IPS DF 6.9 (cell line): Measurements from ENCODE around the gene RAP2C.

ENCODE experiments used
- DNase-seq: peaks from one replicate; pipeline ENCODE4 v3.0.0-alpha.2; 2013; ENCODE audit warnings: low read depth, low spot score
- H3K27ac ChIP-seq: one replicate; pipeline ENCODE4 v1.5.1; 2013; ENCODE audit warnings: low read length, control low read depth
- H3K27me3 ChIP-seq: 2 replicates; pipeline ENCODE4 v1.6.1; 2013; ENCODE audit warnings: mild to moderate bottlenecking, low read length; ENCODE audit not compliant: control insufficient read depth, insufficient read depth
- H3K36me3 ChIP-seq: 2 replicates; pipeline ENCODE4 v1.6.1; 2013; ENCODE audit warnings: low read length; ENCODE audit not compliant: control insufficient read depth, insufficient read depth
- H3K4me1 ChIP-seq: 2 replicates; pipeline ENCODE4 v1.6.1; 2013; ENCODE audit warnings: low read length; ENCODE audit not compliant: control insufficient read depth, insufficient read depth
- H3K4me3 ChIP-seq: 2 replicates; pipeline ENCODE4 v1.5.1; 2013; ENCODE audit warnings: mild to moderate bottlenecking, low read length
- H3K9me3 ChIP-seq: 2 replicates; pipeline ENCODE4 v1.6.1; 2013; ENCODE audit warnings: low read length, inconsistent platforms; ENCODE audit not compliant: control insufficient read depth, insufficient read depth
- WGBS: extraction: QIAGEN DNeasy Blood & Tissue Kit; methylation state at CpG from one replicate; pipeline ENCODE4 v1.1.7; 2013; ENCODE audit warnings: mixed read lengths, missing lambda C conversion rate; ENCODE audit not compliant: insufficient read length, insufficient coverage; 5-methylcytosine and 5-hydroxymethylcytosine counted together

RAP2C gene

GRCh38 chrX:132226169-132226568 lies 6.9 kb upstream of the RAP2C start:
- Histone ChIP-seq H3K9me3 (no peaks in the 10 kb centered on the region), H3K4me3 (no peak overlapping the region), H3K4me1 (no peaks in the 10 kb centered on the region), H3K27ac (no peak overlapping the region), H3K27me3 (no peaks in the 10 kb centered on the region), H3K36me3 (no peaks in the 10 kb centered on the region)
- 100% methylated on average over 1 of the region's 4 CpGs for WGBS
- no peak for DNase-seq

DNA sequence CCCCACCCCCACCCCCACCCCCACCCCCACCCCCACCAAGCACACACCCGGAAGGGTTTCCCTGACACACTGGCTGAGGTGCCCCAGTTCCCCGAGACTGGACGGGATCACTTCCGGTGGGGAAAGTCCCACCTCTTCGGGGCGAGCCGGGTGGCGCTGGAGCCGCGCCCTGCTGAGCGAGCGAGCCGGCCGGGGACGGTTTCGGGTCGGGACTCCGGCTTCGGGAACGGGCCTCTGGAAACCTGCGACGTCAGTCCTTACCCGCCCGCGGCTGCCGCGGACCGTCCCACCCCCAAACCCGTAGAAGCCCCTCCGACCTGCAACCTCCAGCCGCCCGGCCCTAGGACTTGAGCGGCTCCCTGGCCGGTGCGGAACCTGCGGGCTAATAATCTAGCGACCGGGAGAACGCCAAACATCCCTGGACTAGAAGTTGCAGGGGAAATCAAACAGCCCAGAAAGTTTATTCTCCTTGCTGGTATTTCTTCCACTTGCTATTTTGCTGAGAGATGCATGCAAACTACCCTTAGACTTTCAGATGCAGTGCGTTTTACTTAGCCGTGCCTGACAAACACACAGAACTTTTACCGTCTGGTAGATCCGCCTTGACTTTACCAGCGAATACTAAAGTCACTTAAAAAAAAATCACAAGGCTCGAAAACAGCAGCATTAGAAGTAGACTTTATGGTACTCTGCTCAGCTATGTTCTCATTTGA lies 991 bp downstream of the RAP2C start:
- no peaks in the 10 kb centered on the region for H3K36me3 ChIP-seq
- peak overlapping the region; percentile 57; the same call in 1 of the 2 replicates for H3K4me3 ChIP-seq
- no peaks in the 10 kb centered on the region for H3K9me3 ChIP-seq
- no peaks in the 10 kb centered on the region for H3K4me1 ChIP-seq
- H3K27me3 ChIP-seq: no peaks in the 10 kb centered on the region
- no CpG with 5 or more reads among the region's 45 CpGs for WGBS
- H3K27ac ChIP-seq: no peak overlapping the region
- no peak for DNase-seq

- DNase-seq: peak; percentile 29
- peak overlapping the region; percentile 68; the same call in 1 of the 2 replicates for H3K4me3 ChIP-seq
- H3K4me1 ChIP-seq: no peaks in the 10 kb centered on the region
- no peaks in the 10 kb centered on the region for H3K9me3 ChIP-seq
- no peak overlapping the region for H3K27ac ChIP-seq
- H3K27me3 ChIP-seq: no peaks in the 10 kb centered on the region
- WGBS: no CpG with 5 or more reads among the region's 74 CpGs
- no peaks in the 10 kb centered on the region for H3K36me3 ChIP-seq
Measured at GRCh38 chrX:132217203-132218073, 1.8 kb downstream of the RAP2C start.

DNA sequence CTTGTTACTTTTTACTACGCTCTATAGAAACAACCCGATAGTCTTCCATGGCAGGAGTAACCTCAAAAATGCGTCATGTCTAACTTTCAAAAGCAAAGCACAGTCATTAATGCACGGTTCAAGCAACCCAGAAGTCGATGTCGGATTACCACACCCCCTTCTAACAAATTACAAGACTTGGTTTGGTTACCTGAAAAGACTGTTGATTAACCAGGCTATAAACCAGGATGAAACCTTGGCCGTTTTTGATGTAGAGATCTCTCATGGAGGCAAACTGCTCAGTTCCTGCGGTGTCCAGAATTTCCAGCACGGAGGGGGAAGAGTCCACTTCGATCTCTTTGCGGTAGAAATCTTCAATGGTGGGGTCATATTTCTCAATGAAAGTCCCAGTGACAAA lies 2.4 kb downstream of the RAP2C start:
- DNase-seq: no peak
- Histone ChIP-seq H3K9me3 (no peaks in the 10 kb centered on the region), H3K4me1 (no peaks in the 10 kb centered on the region)

DNA sequence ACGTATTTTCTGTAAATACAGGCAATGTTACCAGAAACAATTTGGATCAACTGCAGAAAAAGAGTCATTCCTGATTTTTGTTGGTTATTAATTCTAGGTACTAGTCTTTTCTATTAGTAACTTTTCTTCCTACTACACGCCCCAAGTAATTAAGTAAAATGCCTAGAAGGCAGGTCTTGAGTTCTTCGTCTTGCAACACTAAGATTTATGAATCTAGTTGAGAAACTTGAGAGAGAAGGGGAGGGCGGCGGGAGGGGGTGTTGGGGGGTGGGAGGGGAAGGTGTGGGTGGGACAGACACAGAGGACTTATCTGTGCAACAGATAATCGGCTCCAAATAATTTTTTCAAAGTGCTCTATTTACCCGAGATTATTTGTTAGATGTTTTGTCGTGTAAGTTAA lies 3.0 kb downstream of the RAP2C start:
- WGBS: no CpG with 5 or more reads among the region's 8 CpGs
- Histone ChIP-seq H3K27ac (no peak overlapping the region), H3K4me1 (no peaks in the 10 kb centered on the region), H3K27me3 (no peaks in the 10 kb centered on the region), H3K9me3 (no peaks in the 10 kb centered on the region), H3K36me3 (no peaks in the 10 kb centered on the region), H3K4me3 (no peak overlapping the region; the same call in 1 of the 2 replicates)
- no peak for DNase-seq

More for the DNA sequence above, 2.4 kb downstream of the RAP2C start:
- Histone ChIP-seq H3K36me3 (no peaks in the 10 kb centered on the region), H3K27me3 (no peaks in the 10 kb centered on the region), H3K4me3 (peak overlapping the region; percentile 68; the same call in 1 of the 2 replicates), H3K27ac (no peak overlapping the region)
- WGBS: no CpG with 5 or more reads among the region's 11 CpGs

GRCh38 chrX:132214518-132214917 lies 4.7 kb downstream of the RAP2C start:
- Histone ChIP-seq H3K27ac (no peak overlapping the region), H3K4me1 (no peaks in the 10 kb centered on the region), H3K9me3 (no peaks in the 10 kb centered on the region), H3K27me3 (no peaks in the 10 kb centered on the region), H3K4me3 (no peak overlapping the region), H3K36me3 (no peaks in the 10 kb centered on the region)
- DNase-seq: no peak
- WGBS: no CpG with 5 or more reads among the region's 2 CpGs

DNA sequence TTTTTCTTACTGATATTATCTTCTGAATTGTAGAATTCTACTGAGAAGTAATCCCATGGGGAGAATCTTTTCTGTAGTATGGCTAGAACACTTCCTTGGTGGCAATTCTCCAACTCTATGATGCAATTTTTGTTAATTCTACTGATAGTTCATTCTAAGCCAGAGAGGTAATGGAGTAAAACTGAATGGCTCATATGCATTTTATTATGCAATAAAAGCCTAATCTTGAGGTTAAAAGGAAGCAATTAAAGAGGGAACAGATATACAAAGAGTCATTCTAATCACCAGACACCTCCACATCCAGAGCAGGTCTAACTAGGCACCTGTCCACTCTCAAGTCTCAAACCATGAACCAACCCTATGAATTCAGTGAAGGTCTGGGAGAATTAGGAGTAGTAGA lies 9.7 kb downstream of the RAP2C start:
- Histone ChIP-seq H3K27me3 (no peaks in the 10 kb centered on the region), H3K4me3 (no peak overlapping the region), H3K4me1 (no peaks in the 10 kb centered on the region), H3K36me3 (no peaks in the 10 kb centered on the region), H3K27ac (no peak overlapping the region), H3K9me3 (no peaks in the 10 kb centered on the region)
- no peak for DNase-seq

GRCh38 chrX:132208422-132208821 lies 10.8 kb downstream of the RAP2C start:
- WGBS: no CpG with 5 or more reads among the region's 1 CpG
- H3K27ac ChIP-seq: no peak overlapping the region
- H3K27me3 ChIP-seq: no peaks in the 10 kb centered on the region
- no peak overlapping the region for H3K4me3 ChIP-seq
- H3K9me3 ChIP-seq: no peaks in the 10 kb centered on the region
- no peaks in the 10 kb centered on the region for H3K4me1 ChIP-seq
- H3K36me3 ChIP-seq: no peaks in the 10 kb centered on the region
- no peak for DNase-seq

DNA sequence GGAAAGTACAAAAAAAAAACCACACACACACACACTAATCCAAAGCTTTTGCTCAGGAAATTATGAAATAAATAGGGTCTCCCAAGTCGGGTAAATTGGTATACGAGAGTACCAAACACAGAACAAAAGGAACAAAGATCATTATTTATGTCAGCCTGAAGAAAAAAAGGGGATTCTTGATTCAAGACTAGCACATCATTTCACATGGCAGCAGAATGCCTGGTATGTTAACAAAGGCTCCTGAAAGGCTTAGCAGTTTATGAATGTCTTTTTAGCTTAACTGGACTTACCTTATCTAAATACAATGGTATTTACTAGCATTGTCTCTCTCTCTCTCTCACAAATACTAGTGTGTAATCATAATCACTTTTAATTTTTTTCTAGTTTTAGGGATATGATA lies 11.3 kb downstream of the RAP2C start:
- no peak overlapping the region for H3K27ac ChIP-seq
- H3K27me3 ChIP-seq: no peaks in the 10 kb centered on the region
- no peak overlapping the region for H3K4me3 ChIP-seq
- WGBS: no CpG with 5 or more reads among the region's 2 CpGs
- H3K9me3 ChIP-seq: no peaks in the 10 kb centered on the region
- DNase-seq: no peak
- H3K4me1 ChIP-seq: no peaks in the 10 kb centered on the region
- no peaks in the 10 kb centered on the region for H3K36me3 ChIP-seq

- H3K36me3 ChIP-seq: no peaks in the 10 kb centered on the region
- no peak overlapping the region for H3K4me3 ChIP-seq
- no peak for DNase-seq
- no peaks in the 10 kb centered on the region for H3K4me1 ChIP-seq
- H3K27ac ChIP-seq: no peak overlapping the region
- H3K9me3 ChIP-seq: no peaks in the 10 kb centered on the region
- no peaks in the 10 kb centered on the region for H3K27me3 ChIP-seq
- WGBS: no CpG with 5 or more reads among the region's 5 CpGs
Measured at GRCh38 chrX:132206259-132206658, 13.0 kb downstream of the RAP2C start.
